ENCODE measurements around the gene CIAO2A. TPM values are rescaled to one million over a fixed set of nuclear protein-coding genes. Genes with fewer than 3 reads are reported as not detected.

CIAO2A gene
- total RNA-seq, 1 donor from 2014 or later = 52.6 TPM

DNA sequence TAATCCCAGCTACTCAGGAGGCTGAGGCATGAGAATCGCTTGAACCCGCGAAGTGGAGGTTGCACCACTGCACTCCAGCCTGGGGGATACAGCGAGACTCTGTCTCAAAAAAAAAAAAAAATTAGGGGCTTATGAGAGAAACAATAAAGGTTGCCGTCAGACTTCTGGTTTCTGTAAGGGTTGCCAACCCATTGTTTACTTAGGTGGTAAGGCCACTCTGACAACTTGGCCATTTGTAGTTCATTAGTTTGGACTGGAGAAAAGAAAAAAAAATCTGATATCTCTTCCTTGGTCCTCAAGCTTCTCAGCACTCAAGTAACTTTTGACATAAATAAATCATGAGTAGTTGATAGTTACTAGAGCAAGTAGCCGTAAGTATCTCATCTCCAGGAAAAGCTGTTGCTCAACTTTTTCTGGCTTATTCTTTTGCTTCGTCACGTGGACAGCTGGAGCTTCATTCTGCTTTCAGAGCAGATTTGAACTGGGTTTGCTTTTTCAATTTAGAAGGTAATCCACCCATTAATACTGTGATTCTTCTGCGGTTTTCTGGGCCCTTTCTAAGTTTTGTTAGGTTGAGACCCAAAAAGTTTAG is 11.6 kb upstream of the CIAO2A start:
- Mint-ChIP-seq H3K27ac (no peak overlapping the region), H3K27me3 (no peaks in the 10 kb centered on the region), H3K4me3 (ENCODE audit: low read depth) (no peak overlapping the region), H3K36me3 (ENCODE audit: insufficient read depth) (peaks cover 3% of the 10 kb centered on the region), H3K9me3 (ENCODE audit: low read depth) (no peaks in the 10 kb centered on the region), H3K4me1 (ENCODE audit: low read depth) (no peaks in the 10 kb centered on the region)
- TF ChIP-seq, protein P1, sequence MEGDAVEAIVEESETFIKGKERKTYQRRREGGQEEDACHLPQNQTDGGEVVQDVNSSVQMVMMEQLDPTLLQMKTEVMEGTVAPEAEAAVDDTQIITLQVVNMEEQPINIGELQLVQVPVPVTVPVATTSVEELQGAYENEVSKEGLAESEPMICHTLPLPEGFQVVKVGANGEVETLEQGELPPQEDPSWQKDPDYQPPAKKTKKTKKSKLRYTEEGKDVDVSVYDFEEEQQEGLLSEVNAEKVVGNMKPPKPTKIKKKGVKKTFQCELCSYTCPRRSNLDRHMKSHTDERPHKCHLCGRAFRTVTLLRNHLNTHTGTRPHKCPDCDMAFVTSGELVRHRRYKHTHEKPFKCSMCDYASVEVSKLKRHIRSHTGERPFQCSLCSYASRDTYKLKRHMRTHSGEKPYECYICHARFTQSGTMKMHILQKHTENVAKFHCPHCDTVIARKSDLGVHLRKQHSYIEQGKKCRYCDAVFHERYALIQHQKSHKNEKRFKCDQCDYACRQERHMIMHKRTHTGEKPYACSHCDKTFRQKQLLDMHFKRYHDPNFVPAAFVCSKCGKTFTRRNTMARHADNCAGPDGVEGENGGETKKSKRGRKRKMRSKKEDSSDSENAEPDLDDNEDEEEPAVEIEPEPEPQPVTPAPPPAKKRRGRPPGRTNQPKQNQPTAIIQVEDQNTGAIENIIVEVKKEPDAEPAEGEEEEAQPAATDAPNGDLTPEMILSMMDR (IDR thresholded peaks at IDR 0.05; ENCODE audit: unreplicated experiment) = no peak
- no peak for DNase-seq (ENCODE audit: low spot score, unreplicated experiment)

DNA sequence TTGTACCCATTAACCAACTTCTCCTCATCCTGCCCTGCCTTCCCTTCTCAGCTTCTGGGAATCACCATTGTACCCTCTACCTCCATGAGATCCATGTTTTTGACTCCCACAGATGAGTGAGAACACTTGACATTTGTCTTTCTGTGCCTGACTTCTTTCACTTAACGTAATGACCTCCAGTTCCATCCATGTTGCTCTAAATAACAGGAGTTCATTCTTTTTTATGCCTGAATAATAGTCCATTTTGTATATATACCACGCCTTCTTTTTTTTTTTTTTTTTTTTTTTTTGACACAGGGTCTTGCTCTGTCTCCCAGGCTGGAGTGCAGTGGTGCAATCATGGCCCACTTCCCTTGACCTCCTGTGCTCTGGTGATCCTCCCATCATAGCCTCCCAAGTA is 8.9 kb upstream of the CIAO2A start:
- H3K9me3 Mint-ChIP-seq (ENCODE audit: low read depth) = no peaks in the 10 kb centered on the region
- DNase-seq (ENCODE audit: low spot score, unreplicated experiment) = no peak
- no peak overlapping the region for H3K27ac Mint-ChIP-seq
- no peak overlapping the region for H3K4me3 Mint-ChIP-seq (ENCODE audit: low read depth)
- H3K27me3 Mint-ChIP-seq = no peaks in the 10 kb centered on the region
- H3K36me3 Mint-ChIP-seq (ENCODE audit: insufficient read depth) = peaks cover 1% of the 10 kb centered on the region
- H3K4me1 Mint-ChIP-seq (ENCODE audit: low read depth) = peaks cover 7% of the 10 kb centered on the region
- TF ChIP-seq, protein P1 (IDR thresholded peaks at IDR 0.05; ENCODE audit: unreplicated experiment) = no peak

DNA sequence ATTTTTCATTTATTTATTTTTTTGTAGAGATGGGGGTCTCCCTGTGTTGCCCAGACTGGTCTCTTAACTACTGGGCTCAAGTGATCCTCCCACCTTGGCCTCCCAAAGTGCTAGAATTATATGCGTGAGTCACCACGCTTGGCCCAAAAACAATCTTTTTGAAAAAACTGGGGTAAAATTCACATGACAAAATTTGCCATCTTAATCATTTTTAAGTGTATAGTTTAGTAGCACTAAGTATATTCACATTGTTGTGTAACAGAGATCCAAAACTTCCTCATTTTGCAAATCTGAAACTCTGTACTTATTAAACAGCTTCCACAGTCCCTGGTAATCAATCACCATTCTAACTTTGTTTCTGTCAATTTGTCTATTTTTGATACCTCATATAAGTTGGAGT is 7.3 kb upstream of the CIAO2A start:
- H3K9me3 Mint-ChIP-seq (ENCODE audit: low read depth) = no peaks in the 10 kb centered on the region
- no peak overlapping the region for H3K4me3 Mint-ChIP-seq (ENCODE audit: low read depth)
- H3K27me3 Mint-ChIP-seq = no peaks in the 10 kb centered on the region
- TF ChIP-seq, protein P1 (IDR thresholded peaks at IDR 0.05; ENCODE audit: unreplicated experiment) = no peak
- H3K27ac Mint-ChIP-seq = no peak overlapping the region
- DNase-seq (ENCODE audit: low spot score, unreplicated experiment) = no peak
- peaks cover 1% of the 10 kb centered on the region for H3K36me3 Mint-ChIP-seq (ENCODE audit: insufficient read depth)
- H3K4me1 Mint-ChIP-seq (ENCODE audit: low read depth) = peaks cover 19% of the 10 kb centered on the region

DNA sequence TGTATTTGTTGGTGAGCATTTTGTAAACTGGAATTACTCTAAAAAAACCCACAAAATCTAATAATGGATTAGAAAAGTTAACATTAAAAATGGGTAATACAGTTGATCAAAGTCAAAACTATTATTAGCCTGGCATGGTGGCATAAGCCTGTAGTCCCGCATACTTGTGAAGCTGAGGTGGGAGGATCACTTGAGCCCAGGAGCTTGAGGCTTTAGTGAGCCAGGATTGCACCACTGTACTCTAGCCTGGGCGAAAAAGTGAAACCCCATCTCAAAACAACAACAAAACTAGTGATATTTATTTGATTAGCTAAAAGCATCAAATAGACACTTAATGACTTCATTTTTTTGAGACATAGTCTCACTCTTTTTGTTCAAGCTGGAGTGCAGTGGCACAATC is 5.7 kb upstream of the CIAO2A start:
- no peak overlapping the region for H3K4me3 Mint-ChIP-seq (ENCODE audit: low read depth)
- H3K27me3 Mint-ChIP-seq = no peaks in the 10 kb centered on the region
- peaks cover 1% of the 10 kb centered on the region for H3K36me3 Mint-ChIP-seq (ENCODE audit: insufficient read depth)
- no peaks in the 10 kb centered on the region for H3K9me3 Mint-ChIP-seq (ENCODE audit: low read depth)
- TF ChIP-seq, protein P1 (IDR thresholded peaks at IDR 0.05; ENCODE audit: unreplicated experiment) = no peak
- DNase-seq (ENCODE audit: low spot score, unreplicated experiment) = no peak
- peak overlapping the region; percentile 56 for H3K27ac Mint-ChIP-seq
- H3K4me1 Mint-ChIP-seq (ENCODE audit: low read depth) = peaks cover 20% of the 10 kb centered on the region

DNA sequence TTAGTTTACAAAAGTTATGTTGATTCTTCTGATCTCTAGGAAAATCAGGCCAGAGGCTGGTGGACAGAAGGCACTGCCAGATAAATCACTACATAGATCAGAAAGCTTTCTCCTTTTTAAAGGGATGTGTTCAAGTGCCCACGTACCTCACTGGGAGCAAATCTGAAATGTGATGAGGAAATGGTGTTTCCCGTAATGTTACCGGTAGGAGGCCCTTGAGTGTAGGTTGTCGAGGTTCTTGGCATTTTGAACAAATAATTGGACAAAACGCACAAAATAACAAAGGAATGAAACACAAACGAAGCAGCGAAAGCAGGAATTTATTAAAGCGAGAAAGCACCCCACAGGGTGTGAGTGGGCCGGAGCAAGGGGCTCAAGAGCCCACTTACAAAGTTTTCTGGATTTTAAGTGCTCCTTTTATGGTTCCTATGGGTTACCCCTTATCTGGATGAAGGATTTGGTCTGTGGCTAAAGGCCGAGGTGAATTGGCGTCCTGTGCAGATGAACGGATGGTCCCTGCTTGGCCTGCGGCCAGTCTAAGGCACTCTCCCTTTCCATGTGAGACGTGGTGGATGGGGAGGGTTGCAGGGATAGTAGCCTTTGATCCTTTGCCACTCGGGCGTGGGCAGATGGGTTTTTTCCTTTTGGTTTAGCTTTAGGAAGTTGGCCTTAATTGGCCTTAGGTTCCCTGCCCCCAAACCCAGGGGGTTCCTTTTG is 3.2 kb upstream of the CIAO2A start:
- Mint-ChIP-seq H3K9me3 (ENCODE audit: low read depth) (no peaks in the 10 kb centered on the region), H3K4me3 (ENCODE audit: low read depth) (peak overlapping the region; percentile 96), H3K27me3 (no peaks in the 10 kb centered on the region), H3K27ac (peak overlapping the region; percentile 98), H3K36me3 (ENCODE audit: insufficient read depth) (no peaks in the 10 kb centered on the region), H3K4me1 (ENCODE audit: low read depth) (peaks cover 39% of the 10 kb centered on the region)
- DNase-seq (ENCODE audit: low spot score, unreplicated experiment) = no peak
- TF ChIP-seq, protein P1 (IDR thresholded peaks at IDR 0.05; ENCODE audit: unreplicated experiment) = peak; percentile 30
